AG10803 (cell line): ENCODE results near the gene PEPD.
"Not testable (repeated sequence)": the region's sequence is repeated elsewhere in the genome, so short reads cannot be mapped to it uniquely, and the experiment has no call there.

Experiments
- DNase-seq: peaks from one replicate; pipeline ENCODE4 v3.0.0; 2010; ENCODE audit warnings: low read depth
- H3K4me3 ChIP-seq: 2 replicates; pipeline ENCODE4 v1.5.1; 2011; ENCODE audit warnings: mild to moderate bottlenecking, low read length, control low read depth
- TF ChIP-seq, protein P1 (sequence below): conservative IDR thresholded peaks from 2 replicates; pipeline ENCODE4 v1.5.1; 2011; ENCODE audit warnings: mild to moderate bottlenecking, low read length, control low read depth, inconsistent platforms

The PEPD gene

DNA sequence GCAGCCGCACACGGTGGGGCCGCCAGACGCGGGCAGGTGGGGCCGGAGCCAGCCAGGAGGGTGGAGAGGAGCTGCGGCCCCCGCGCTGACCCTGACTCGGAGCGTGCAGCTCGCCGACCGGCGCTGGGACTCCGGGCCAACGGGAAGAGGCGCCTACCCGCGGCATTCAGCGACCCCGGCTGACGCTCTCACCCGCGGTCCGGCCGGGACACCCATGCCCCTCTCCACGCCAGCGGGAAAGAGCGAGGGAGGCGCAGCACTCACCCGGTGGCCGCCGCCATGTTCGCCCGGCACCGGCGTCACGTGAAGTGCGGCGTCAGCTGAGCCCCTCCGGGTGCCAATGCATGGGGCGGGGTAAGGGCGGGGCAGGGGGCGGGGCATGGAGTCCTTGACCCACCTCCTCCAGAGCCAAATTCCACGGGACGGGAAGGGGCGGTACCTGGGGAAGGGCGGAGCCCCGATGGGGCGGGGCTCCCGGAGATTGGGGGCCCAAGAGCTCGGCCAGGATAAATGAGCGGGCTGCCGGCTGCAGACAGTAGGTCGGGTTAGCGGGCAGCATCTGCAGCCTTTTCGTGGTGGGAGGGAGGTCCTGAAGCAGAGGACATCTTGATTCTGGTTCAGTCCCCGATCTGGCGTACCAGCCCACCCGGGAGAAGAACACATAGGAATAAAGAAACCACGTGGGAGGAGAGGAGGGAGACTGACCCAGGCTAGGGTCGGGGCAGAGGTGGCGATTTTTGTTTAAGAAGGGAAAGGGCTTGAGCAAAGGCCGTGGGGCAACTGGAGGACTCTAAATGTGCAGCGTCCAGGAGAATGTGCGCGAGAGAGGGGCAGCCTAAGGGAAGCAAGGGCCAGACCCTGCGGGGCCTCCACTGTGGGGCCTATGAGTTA lies at the start of gene PEPD:
PEPD (minus strand) TSS at position 312 of the 891 bp plus-strand sequence; CDS start at position 281, 31 bp downstream.
- peak; percentile 84 for DNase-seq
- peak within 1 kb of the TSS; percentile 59 for H3K4me3 ChIP-seq
- TF ChIP-seq, protein P1, sequence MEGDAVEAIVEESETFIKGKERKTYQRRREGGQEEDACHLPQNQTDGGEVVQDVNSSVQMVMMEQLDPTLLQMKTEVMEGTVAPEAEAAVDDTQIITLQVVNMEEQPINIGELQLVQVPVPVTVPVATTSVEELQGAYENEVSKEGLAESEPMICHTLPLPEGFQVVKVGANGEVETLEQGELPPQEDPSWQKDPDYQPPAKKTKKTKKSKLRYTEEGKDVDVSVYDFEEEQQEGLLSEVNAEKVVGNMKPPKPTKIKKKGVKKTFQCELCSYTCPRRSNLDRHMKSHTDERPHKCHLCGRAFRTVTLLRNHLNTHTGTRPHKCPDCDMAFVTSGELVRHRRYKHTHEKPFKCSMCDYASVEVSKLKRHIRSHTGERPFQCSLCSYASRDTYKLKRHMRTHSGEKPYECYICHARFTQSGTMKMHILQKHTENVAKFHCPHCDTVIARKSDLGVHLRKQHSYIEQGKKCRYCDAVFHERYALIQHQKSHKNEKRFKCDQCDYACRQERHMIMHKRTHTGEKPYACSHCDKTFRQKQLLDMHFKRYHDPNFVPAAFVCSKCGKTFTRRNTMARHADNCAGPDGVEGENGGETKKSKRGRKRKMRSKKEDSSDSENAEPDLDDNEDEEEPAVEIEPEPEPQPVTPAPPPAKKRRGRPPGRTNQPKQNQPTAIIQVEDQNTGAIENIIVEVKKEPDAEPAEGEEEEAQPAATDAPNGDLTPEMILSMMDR: no peak

DNA sequence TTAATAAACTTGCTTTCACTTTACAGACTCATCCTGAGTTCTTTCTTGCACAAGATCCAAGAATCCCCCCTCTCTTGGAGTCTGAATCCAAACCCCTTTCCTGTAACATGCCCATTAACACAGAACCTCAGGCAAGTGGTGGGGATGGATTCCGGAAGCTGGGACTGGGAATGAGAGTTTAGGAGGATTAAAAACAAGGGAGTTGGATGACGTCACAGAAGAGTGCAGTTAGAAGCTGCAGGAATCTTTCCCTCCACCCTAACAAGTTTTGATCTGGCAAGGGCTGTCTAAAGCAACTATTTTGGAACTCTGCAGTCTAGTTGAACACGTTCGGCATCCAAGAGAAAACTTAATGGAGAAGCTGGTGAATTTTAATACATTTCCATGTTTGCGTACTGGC lies 48.2 kb upstream of the PEPD start:
- TF ChIP-seq, protein P1: no peak
- DNase-seq: no peak
- H3K4me3 ChIP-seq: no peak overlapping the region

DNA sequence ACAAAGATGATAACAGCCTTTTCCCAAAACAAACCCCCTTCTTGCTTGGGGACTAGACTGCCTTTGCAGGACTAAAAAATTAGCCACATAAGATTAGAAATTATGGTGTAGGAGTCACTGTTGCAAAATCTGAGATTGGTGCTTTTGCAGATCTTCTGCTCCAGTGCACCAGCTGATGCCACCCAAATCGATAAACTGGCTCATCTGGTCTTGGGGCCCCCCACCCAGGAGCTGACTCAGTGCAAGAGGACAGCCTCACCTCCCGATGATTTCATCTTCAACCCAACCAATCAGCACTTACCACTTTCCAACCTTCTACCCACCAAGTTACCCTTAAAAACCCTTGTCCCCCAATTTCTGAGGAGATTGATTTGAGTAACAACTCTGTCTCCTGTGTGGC lies 47.1 kb upstream of the PEPD start:
- DNase-seq: no peak
- TF ChIP-seq, protein P1: no peak
- no peak overlapping the region for H3K4me3 ChIP-seq

DNA sequence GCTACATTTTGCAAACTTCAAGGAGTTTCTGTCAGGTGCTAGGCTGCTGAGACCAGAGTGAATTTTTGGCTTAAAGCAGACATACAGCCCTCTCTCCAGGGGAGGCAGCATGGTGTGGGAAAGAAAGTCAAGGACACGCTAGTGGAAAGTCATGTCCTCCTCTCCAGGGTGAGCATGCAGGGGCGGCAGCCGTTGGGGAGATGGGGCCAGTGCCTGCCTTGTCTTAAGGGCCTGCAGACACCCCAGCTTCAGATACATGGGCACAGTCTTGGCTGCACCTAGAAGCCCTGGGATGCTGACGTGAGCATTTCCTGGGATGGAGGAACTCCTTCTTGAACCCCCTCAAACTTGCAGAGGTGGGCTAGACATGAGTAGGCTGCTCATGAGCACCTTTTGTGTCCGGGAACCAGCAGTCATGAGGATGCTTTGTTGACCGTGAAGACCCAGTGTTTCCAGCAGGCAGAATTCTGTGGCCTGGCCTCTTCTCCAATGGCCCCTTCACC lies 43.3 kb upstream of the PEPD start:
- H3K4me3 ChIP-seq: no peak overlapping the region
- no peak for DNase-seq
- TF ChIP-seq, protein P1: no peak

DNA sequence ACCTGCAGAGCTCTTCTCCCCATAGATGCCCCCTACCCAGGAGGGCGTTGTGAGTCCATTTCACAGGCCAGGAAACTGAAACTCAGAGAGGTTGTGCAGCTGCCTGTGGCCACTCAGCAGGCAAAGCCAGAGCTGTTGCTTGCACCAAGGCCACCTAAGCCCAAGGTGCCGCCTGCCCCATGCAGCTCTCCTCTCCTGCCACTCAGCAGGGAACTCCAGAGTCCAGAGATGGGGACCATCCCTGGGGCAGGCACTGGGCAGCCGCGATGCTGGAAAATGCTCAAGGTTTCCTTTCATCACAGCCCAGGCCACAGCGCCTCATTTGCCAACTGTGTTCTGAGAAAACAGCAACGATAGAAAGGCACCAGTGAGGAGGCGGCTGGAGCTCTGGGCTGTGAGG lies 41.0 kb upstream of the PEPD start:
- H3K4me3 ChIP-seq: no peak overlapping the region
- DNase-seq: no peak
- TF ChIP-seq, protein P1: no peak

DNA sequence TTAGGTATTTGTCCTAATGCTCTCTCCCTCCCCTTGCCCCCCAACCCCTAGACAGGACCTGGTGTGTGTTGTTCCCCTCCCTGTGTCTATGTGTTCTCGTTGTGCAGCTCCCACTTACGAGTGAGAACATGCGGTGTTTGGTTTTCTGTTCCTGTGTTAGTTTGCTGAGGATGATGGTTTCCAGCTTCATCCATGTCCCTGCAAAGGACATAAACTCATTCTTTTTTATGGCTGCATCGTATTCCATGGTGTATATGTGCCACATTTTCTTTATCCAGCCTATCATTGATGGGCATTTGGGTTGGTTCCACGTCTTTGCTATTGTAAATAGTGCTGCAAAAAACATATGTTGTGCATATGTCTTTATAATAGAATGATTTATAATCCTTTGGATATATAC lies 40.1 kb upstream of the PEPD start:
- not testable (repeated sequence) for DNase-seq, H3K4me3 ChIP-seq

DNA sequence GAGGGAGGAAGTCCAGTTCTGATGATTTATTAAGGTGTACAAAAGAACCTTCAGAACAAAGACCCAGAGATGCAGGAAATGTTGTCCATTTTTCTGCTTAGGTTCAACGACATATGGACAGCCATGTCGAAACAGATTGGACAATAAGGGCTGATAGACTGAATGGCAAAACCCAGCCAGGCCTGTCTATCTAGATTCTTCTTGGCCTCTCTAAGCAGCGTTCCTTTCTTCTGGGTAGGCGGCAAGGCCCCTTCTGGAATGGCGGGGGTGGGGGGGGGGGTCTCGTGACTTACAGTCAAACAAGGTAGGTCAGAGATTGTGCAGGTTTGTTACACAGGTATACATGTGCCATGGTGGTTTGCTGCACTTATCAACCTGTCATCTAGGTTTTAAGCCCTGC lies 39.7 kb upstream of the PEPD start:
- no peak overlapping the region for H3K4me3 ChIP-seq
- TF ChIP-seq, protein P1: no peak
- DNase-seq: no peak
